ENCODE results near the gene PANK4.
"Not testable (repeated sequence)": the region's sequence is repeated elsewhere in the genome, so short reads cannot be mapped to it uniquely, and the experiment has no call there.

Gene PANK4

DNA sequence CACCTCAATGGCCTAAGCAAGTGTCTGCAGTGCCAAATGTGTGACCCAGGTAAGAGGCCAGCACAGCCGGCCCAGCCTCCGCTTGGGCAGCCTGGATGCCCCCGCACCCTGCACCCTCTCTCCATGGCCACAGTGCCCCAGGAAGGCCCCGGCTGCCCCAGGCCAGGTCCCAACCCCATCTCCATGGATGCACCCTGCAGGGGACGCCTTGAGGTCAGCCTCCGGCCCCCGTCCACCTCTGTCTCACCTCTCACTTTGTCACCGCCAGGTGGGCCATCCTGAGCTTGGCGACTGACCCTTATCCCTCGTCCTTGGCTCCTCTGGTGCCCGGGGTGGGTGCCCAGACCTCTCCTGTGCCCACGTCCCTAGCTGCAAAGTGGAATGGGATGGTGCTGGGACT, 32.0 kb upstream of the PANK4 start:
- no peak for DNase-seq

- DNase-seq, result no peak
Measured at GRCh38 chr1:2557482-2558400, 31.3 kb upstream of the PANK4 start.

DNA sequence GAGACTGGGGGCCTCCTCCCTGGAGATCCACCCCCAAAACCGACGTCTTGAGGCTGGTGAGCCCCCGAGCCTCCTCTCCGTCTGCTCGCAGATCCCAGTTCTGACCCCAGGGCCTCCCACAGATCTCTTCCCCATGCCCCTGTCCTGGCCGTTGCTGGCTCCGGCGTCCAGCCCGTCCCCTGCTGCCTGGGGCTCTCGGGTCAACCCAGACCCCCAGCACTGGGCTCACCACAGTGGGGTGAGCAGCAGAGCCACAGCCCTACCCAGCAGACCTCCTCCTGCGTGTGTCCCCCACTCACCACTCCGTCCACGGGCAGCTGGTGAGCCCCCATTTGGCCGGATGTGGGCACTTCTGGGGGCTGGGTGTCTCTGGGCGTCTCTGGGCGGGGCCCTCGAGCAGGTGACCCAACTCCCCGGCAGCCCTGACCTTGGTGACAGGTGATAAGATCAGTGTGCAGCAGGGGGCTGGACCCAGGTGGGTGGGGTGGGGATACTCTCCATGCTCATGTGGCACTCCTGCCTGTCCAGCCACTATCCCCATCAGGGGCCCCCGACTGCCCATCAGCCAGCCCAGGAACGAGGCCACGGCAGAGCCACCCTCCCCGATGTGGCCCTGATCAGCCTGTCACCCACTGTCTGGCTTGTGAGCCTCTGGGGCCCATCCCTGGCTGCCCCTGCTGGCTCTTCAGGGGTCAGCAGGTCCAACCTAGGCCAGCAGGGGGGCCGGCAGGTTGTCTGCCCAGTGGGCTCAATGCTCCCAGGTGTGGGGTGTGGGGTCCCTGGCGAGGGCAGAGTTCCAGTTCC, 30.5 kb upstream of the PANK4 start:
- DNase-seq, result no peak

DNA sequence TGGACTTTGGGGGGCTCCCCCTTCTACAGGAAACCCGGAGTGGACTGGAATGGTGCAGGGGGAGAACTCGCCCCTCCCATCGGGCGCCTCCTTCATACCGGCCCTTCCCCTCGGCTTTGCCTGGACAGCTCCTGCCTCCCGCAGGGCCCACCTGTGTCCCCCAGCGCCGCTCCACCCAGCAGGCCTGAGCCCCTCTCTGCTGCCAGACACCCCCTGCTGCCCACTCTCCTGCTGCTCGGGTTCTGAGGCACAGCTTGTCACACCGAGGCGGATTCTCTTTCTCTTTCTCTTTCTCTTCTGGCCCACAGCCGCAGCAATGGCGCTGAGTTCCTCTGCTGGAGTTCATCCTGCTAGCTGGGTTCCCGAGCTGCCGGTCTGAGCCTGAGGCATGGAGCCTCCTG, 29.9 kb upstream of the PANK4 start, which contains the start of gene TNFRSF14:
TNFRSF14 (plus strand) TSS at position 95 of the 401 bp plus-strand sequence; CDS start at position 389, 294 bp downstream.
- no peak for DNase-seq

DNA sequence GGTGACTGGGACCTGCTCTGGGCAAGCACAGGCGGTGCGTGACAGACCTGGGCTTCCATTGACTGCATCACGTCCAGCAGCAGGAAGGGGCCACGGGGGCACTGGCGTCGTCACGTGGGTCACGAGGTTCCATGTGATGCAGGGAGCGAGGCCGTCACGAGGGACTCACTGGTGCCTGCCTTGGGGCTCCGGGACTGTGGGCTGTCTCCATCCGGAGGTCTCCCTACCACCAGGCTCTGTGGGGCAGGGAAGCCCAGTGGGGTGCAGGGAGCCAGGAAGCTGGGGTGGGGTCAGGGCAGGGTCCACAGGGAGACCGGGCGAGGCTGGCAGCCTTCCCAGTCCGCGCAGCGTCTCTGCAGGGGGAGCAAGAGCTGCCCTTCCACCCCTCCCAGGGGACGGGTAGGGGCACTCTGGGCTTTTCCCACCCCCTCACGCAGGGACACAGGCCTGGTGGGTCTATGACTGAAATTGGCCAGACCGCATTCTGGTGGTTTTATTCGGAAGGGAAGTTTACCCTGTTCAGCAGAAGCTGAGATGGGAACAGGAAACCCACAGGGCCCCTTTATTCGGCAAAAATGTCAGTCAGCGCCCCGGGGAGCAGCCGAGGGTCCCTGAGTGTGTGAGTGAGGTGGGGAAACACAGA, 29.4 kb upstream of the PANK4 start:
- no peak for DNase-seq

- no peak for DNase-seq
Measured at GRCh38 chr1:2554621-2555387, 28.4 kb upstream of the PANK4 start.

DNA sequence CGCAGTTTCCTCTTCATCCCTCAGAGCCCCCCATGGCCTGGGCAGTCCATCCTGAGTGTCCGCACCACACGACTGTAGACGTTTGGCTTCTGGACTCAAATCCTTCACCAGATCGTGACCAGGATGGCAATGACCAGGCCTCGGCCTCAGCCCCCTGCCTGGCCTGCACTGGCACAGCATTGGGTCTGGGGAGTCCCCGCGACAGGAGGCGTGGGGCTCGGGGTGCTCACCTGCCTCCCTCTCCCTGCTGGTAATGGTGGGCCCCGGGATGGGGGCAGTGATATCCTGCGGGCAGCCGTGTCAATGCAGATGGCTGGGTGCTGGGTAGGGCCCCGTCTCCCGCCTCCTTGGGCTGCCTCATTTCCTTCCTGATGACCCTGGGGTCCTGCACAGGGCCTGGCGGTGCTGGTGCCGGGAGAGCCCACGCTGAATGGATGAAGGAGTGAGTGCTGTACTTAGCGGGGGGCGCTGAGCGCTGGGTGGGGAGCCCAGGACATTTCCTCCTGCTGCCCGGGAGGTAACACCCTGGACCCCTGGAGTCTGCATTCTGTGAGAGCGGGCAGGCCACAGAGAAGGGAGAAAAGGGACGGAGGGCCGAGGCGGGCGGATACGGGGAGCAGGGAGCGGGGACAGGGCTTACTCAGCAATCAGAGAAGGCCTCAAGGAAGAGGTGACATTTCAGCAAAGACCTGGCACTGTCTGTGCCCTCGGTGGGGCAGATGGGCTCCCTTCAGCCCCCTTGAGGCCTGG, 27.6 kb upstream of the PANK4 start:
- no peak for DNase-seq

DNA sequence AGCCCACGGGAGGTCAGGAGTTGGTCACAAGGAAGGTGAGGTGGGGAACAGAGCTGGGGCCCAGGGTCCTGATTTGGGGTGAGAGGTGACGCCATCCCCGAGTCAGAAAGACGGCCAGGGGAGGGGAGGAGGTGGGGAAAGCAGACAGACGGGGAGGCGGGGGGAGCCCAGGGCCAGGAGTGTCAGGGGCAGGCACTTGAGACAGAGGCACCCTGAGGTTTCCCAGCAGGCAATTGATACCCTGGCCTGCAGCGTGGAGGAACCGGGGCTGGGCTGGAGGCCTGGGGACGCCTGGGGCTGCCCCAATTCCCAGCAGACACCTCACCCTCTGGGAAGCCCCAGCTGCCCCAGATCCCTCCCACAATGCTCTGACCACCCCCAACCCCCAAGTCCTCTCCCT, 26.7 kb upstream of the PANK4 start:
- not testable (repeated sequence) for DNase-seq

GRCh38 chr1:2552189-2552588, 25.8 kb upstream of the PANK4 start:
- DNase-seq, result no peak

DNA sequence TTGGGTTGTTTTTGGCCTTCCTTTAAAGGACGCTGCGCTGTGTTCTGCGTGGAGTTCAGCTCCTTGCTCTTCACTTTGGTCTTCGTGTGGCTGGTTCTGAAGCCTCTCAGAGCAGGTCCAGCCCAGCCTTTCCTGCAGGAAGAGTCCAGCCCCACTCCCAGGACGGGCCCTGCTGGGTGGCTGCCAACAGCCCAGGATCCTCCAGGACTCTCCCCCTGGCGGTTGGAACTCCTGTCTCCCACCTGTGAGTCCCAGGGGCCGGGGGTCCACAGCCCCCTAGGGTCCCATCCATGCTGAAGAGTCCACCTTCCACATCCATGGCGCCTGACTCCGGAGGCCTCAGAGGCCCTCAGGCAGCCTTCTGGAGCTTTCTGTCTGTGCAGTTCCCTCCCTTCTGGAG, 25.1 kb upstream of the PANK4 start:
- not testable (repeated sequence) for DNase-seq

GRCh38 chr1:2550309-2550861, 24.0 kb upstream of the PANK4 start:
- not testable (repeated sequence) for DNase-seq

GRCh38 chr1:2549367-2550029, 23.1 kb upstream of the PANK4 start:
- DNase-seq, result not testable (repeated sequence)

DNA sequence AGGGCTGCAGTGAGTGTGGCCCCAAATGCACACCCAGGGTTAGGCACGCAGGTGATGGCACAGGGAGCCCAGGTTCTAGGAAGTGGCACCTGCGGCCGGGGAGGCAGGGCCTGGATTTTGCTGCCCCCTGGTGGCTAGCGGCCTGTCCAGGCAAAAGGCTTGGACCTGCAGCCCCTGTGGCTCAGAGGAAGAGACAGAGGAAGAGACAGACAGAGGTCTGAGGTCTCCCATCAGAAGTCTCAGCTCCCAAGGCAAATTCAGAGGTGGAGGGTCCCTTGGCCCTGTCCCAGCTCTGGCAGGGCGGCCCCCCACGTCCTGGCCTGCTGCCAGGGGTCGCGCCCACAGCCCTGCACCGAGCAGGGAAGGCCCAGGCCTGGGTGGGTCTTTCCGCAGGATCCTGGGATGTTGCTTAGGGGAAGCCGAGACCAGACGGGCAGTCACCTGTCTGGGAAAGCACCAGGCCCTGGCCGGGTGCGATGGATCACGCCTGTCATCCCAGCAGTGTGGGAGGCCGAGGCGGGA, 21.7 kb upstream of the PANK4 start:
- DNase-seq, result no peak

DNA sequence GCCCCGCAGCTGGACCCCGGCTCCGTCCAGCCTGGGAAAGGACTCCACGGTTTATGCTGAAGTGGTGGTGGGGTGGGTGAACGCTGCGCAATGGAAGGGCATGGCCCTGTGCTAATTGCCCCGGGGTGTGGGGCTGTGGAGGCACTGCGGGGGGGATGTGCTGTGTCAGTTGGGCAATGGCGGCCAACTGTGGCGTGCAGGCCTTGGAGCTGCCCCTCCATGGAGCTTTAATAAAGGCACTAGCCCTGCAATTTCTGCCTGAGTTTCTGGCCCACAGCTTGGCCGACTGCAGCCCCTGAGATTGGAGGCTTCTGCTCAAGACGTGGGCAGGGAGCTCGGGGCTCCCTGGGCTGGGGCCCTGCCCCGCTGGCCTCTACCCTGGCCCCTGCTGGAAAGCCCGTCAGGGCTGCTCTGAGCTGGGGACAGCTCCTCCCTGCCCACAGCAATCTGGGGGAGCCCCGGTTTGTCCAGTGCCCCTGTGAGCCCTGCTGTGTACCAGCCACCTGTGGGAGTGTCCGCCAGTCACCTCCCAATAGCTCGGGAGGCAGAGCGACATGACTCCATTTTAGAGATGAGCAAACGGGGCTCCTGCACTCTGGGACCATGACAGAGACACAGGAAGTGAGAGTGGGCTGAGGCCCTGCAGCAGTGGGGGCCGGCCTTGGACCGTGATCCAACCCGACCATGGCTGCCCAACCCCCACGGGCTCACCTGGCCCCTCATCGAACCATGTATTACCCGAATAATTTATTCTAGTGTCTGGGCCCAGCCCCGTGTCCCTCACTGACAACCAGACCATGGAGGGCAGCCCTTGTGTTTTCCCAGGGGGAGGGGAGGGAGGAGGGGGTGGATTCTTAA, 21.0 kb upstream of the PANK4 start:
- no peak for DNase-seq

- peak; percentile 49 for DNase-seq
Measured at GRCh38 chr1:2546515-2547209, 20.3 kb upstream of the PANK4 start.

DNA sequence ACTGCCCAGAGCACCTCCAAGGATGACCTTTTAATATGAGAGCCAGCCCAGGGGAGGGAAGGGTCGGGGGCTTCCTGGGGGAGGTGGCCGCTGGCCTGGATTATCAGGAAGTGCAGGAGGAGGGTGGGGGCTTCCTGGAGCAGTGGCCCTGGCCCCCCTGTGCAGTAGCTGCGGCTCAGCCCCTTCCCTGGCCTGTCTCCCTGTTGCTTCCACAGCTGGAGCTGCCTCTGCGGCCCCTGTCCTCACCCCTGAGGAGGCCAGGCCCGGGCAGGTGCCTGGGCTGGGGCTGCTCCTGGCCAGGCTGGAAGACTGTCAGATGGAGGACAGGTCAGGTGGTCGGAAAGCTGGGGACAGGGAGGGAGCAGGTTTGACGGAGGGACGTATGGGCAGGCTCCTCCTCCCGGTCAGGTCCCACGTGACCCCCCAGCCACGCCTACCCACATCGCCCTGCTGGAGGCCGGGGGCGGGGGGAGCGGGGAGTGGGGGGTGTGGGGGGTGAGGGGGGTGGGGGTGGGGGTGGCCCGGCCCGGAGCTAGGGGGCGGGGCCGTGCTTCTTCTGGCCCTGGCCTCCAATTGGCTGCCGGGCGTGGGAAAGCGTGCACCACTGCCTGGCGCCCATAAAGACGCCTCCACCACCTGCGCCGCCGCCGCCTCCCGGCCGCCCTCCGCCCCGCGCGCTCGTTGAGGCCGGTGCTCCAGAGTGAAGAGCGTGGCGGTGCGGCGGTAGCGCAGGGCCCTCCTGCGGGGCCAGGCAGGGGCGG, 19.5 kb upstream of the PANK4 start:
- DNase-seq, result peak; percentile 76

DNA sequence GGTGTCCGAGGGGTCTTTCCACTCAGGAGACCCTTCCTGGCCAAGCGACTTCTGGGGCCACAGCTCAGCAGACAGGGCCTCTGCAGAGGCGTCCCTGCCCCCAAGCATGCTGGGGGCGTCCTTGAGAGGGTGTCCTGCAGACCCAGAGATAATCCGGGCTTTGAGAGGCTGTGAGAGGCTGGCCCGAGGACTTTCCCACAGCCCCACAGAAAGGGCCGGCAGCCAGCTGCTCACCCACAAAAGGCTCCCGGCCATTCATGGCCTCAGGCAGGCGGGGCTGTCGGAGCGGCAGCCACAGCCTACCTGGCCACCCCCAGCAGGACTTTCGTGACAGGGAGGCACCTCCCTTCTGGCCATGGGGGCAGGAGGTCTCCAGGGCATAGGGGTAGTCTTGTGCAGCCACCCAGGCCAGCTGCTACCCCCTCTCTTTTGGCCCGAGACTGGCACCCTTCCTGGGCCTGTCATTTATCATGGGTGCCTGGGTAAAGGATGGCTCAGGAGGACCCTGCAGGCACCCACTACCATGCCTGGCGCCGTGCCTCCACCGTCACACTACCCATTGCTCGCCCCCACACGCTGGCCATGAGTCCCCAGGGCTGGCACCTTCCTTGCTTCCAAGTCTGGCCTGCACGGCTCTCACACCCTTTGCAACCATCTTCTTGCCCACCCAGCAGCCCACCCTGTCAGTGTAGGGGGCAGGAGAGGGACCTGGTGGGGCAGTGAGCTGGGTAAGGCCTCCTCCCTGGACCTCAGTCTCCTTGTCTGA, 18.7 kb upstream of the PANK4 start:
- DNase-seq, result no peak
